ENCODE results near the gene C1orf232.

- TF ChIP-seq, protein P1, sequence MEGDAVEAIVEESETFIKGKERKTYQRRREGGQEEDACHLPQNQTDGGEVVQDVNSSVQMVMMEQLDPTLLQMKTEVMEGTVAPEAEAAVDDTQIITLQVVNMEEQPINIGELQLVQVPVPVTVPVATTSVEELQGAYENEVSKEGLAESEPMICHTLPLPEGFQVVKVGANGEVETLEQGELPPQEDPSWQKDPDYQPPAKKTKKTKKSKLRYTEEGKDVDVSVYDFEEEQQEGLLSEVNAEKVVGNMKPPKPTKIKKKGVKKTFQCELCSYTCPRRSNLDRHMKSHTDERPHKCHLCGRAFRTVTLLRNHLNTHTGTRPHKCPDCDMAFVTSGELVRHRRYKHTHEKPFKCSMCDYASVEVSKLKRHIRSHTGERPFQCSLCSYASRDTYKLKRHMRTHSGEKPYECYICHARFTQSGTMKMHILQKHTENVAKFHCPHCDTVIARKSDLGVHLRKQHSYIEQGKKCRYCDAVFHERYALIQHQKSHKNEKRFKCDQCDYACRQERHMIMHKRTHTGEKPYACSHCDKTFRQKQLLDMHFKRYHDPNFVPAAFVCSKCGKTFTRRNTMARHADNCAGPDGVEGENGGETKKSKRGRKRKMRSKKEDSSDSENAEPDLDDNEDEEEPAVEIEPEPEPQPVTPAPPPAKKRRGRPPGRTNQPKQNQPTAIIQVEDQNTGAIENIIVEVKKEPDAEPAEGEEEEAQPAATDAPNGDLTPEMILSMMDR (IDR thresholded peaks at IDR 0.05): no peak
- TF ChIP-seq POLR2A (IDR thresholded peaks at IDR 0.05): no peak
Measured at GRCh38 chr1:26142159-26142558, 26.6 kb downstream of the C1orf232 start.

All from testis (tissue), 2 donors.